ENCODE results near the gene HECTD4.

GRCh38 chr12:112216223-112216622 is 166.0 kb downstream of the HECTD4 start:
- TF ChIP-seq PKNOX1 (IDR thresholded peaks at IDR 0.05): no peak
- no peak for TF ChIP-seq FOXK2 (IDR thresholded peaks at IDR 0.05)
- TF ChIP-seq ELF4 (IDR thresholded peaks at IDR 0.05): no peak
- no peak for TF ChIP-seq SUZ12 (IDR thresholded peaks at IDR 0.05)
- no peak for TF ChIP-seq FOXM1 (IDR thresholded peaks at IDR 0.05; ENCODE audit: borderline replicate concordance)

Measured in HEK293T (cell line).